HCT116 (cell line): ENCODE data around the gene MEN1.

Experiments used
- CBX3 ChIP-seq: IDR thresholded peaks from 2 replicates; pipeline ENCODE4 v1.6.1; 2012; ENCODE audit warnings: low read depth
- CTCF ChIP-seq, 3 experiments: fragments of 200-600 bp in 1 of 3; sonication (generic) in 1 of 3; IDR thresholded peaks in 2 of 3; conservative IDR thresholded peaks in 1 of 3; 2 replicates each; pipeline ENCODE4 v1.5.1; 2012 to 2017; ENCODE audit warnings: low read depth in 2 of 3, low read length in 2 of 3, antibody characterized with exemption in 1 of 3, borderline replicate concordance in 1 of 3, control low read depth in 1 of 3, mild to moderate bottlenecking in 1 of 3, mixed read lengths in 1 of 3, mixed run types in 1 of 3, moderate library complexity in 1 of 3; ENCODE audit not compliant: insufficient read depth in 1 of 3
- EGR1 ChIP-seq: IDR thresholded peaks from 2 replicates; pipeline ENCODE4 v1.6.1; 2012; ENCODE audit warnings: low read depth
- ELF1 ChIP-seq: IDR thresholded peaks from 2 replicates; pipeline ENCODE4 v1.6.1; 2012; ENCODE audit warnings: low read depth, borderline replicate concordance
- EZH2 ChIP-seq: fragments of 200-600 bp; sonication (generic); IDR thresholded peaks from 2 replicates; pipeline ENCODE4 v1.6.1; 2017; ENCODE audit warnings: antibody characterized with exemption, mixed run types
- MAX ChIP-seq: IDR thresholded peaks from 2 replicates; pipeline ENCODE4 v1.6.1; 2012
- POLR2A ChIP-seq: IDR thresholded peaks from 2 replicates; pipeline ENCODE4 v1.7.0; 2011; ENCODE audit warnings: borderline replicate concordance; ENCODE audit not compliant: insufficient read depth, insufficient read length; ENCODE audit errors: extremely low read depth
- POLR2AphosphoS5 ChIP-seq: IDR thresholded peaks from 2 replicates; pipeline ENCODE4 v1.6.1; 2011; ENCODE audit warnings: mild to moderate bottlenecking, low read depth, low read length, moderate library complexity
- RAD21 ChIP-seq: IDR thresholded peaks from 2 replicates; pipeline ENCODE4 v1.6.1; 2012; ENCODE audit warnings: low read depth, mild to moderate bottlenecking
- SIN3A ChIP-seq: IDR thresholded peaks from 2 replicates; pipeline ENCODE4 v1.6.1; 2012; ENCODE audit warnings: low read depth
- TCF7L2 ChIP-seq: IDR thresholded peaks from 2 replicates; pipeline ENCODE4 v1.7.0; 2011; ENCODE audit warnings: borderline replicate concordance, inconsistent platforms; ENCODE audit not compliant: insufficient read depth, insufficient read length; ENCODE audit errors: extremely low read depth
- YY1 ChIP-seq: IDR thresholded peaks from 2 replicates; pipeline ENCODE4 v1.6.1; 2011; ENCODE audit warnings: low read length, low read depth, moderate library complexity, mild to moderate bottlenecking; ENCODE audit not compliant: insufficient replicate concordance; ENCODE audit errors: extremely low read depth

GRCh38 chr11:64833198-64833502 is 22.8 kb upstream of the MEN1 start:
- TF ChIP-seq POLR2AphosphoS5 = no peak
- no peak for TF ChIP-seq CTCF (IDR thresholded peaks at IDR 0.05 in 2 of 3, conservative IDR thresholded peaks at IDR 0.05 in 1 of 3; ENCODE audit: borderline replicate concordance in 1 of 3, insufficient read depth in 1 of 3, low read depth in 2 of 3, low read length in 2 of 3)
- no peak for TF ChIP-seq EZH2
- TF ChIP-seq POLR2A = no peak
- no peak for TF ChIP-seq EGR1
- TF ChIP-seq TCF7L2 = no peak
- TF ChIP-seq CBX3 = no peak
- TF ChIP-seq SIN3A = no peak
- TF ChIP-seq ELF1 = no peak
- TF ChIP-seq RAD21 = no peak
- TF ChIP-seq YY1 = no peak
- TF ChIP-seq MAX = no peak
